HG02852 (cell line): ENCODE results near the gene RIPK3.
A peak's percentile ranks its signal among the peaks of the same experiment; 100 is the strongest.
"Not testable (repeated sequence)": the region's sequence is repeated elsewhere in the genome, so short reads cannot be mapped to it uniquely, and the experiment has no call there.

Experiments used
- ATAC-seq: cut with Tn5 transposase; IDR thresholded peaks from one replicate; pipeline ENCODE4 v1.9.1; 2021; ENCODE audit warnings: mild to moderate bottlenecking, moderate library complexity; ENCODE audit not compliant: unreplicated experiment

Gene RIPK3

GRCh38 chr14:24348186-24348585 lies 8.4 kb upstream of the RIPK3 start:
- ATAC-seq, result no peak

- no peak for ATAC-seq
These were observed 7.3 kb upstream of the RIPK3 start for GRCh38 chr14:24347134-24347533.

GRCh38 chr14:24343795-24344660 lies 4.2 kb upstream of the RIPK3 start:
- ATAC-seq, result no peak

DNA sequence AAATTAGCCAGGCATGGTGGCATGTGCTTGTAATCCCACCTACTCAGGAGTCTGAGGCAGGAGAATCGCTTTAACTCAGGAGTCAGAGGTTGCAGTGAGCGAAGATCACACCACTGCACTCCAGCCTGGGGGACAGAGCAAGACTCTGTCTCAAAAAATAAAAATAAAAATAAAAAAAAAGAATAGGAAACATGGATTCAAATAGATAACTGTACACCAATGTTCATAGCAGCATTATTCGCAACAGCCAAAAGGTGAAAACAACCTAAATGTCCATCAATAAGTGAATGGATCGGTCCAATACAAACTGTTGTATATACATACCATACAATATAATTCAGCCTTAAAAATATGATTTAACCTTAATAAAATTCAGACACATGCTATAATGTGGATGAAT lies 3.1 kb upstream of the RIPK3 start:
- ATAC-seq, result no peak

GRCh38 chr14:24340606-24341005 lies 815 bp upstream of the RIPK3 start:
- no peak for ATAC-seq

- ATAC-seq, result no peak
These were observed 948 bp downstream of the RIPK3 start for GRCh38 chr14:24338843-24339242.

DNA sequence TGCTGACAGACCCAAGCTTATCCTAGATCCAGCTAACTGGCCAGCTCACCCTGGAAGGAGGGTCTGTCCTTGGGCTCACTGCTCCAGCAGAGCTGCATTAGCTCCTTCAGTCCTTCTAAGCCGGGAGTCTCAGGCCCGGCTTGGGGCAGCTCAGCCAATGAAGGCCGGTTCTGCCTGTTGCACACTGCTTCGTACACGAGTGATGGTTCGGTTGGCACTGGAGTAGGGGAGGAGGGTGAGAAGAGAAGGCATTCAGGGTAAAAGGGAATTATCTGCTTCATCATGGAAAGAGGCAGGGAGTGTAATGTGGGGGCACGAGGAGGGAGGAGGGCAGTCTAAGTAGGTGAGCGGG lies 2.0 kb downstream of the RIPK3 start:
- no peak for ATAC-seq

DNA sequence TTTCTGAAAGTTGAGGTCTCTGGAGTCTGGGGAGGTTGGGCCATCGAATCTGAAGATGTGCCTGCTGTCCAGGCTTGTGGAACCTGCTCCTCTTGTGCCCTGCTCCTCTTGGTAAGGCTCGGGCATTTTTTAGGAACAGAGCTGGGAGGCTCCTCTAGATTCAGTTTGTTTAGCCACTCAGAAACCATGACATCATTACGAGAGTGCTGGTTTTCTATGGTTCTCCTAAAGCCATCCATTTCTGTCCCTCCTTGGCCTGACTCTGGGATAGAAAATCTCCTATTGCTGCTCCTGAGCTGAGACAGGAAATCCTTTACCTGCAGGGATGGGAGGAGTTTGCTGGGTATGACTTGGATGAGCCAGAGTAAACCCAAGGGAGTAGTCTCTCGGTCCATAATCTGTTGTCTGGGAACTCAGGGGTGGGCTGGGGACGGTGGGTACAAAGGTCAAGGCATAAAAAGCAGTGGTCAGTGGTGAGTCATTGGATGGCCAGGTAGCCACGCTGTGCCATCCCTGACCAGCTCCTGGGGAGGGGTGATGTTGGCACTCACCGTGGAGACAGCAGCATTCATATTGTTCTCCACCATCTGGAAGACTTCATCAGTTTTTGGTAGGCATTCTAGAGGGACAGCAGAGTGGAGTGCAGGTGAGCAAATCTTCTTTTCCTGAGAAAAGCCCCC lies 2.5 kb downstream of the RIPK3 start:
- no peak for ATAC-seq

- no peak for ATAC-seq
These were observed 4.2 kb downstream of the RIPK3 start for GRCh38 chr14:24335461-24336171.

- ATAC-seq, result no peak
These were observed 5.1 kb downstream of the RIPK3 start, which contains the start of gene ADCY4 for GRCh38 chr14:24334431-24335291. Gene ADCY4 (minus strand): TSS chr14:24335071. CDS start chr14:24334652, 419 bp downstream.

DNA sequence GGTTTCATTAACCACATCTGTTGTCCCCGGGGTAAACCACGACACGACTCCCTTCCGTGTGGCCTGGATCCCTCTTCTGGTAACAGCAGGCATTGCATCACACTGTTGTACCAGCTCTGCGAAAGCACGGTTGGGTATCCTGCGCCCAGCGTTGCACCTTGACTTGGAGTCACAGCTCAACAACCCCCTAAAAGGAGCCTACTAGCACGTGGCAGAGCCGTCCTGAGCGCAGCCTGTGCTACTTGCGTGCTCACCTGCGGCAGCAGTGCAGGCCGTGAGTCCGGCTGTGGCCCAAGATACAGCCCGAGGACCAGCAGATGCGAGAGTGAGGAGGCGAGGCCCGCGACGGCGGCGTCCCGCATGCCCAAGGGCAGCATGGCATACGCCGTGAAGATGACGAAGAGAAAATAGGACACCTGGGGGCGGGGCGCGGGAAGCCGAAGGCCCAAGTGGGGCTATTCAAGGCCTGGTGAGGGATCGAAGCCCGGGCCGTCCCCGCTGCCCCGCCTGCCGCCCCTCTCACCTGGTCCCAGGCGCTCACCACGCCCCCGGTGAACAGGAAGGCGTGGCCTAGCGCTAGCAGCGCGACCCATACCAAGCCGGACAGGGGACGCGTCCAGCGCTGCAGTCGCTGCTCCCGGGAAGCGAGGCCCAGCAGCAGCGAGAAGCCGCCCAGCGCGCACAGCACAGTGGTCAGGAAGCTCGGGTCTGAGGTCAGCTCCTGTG lies 7.4 kb downstream of the RIPK3 start:
- peak; percentile 80 for ATAC-seq

DNA sequence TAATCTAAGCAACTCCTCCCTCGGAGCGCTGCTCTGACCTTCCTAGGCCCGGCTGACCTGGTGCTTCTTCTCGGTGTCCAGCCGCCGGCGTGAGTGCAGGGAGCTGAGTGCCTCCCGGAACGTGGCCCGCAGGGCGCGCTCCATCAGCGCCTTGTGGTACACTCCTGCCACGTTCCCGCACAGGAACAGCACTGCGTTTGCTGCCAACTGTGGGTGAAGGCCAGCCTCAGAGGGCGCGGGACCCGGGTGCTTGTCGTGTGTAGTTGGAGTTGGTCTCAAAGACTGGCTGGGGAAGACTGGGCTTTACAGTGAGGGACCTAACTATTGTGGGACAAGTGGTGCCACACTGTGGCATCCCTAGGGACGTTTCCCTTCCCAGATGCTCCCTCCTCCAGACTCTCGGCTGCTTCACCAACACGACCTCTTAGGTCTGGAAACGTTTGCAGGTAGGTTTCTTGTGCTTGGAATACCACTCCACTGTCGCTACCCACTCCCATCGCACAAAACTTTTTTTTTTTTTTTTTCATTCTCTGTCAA lies 8.0 kb downstream of the RIPK3 start:
- ATAC-seq, result no peak

- no peak for ATAC-seq
These were observed 8.7 kb downstream of the RIPK3 start for GRCh38 chr14:24330973-24331674.

GRCh38 chr14:24329736-24330135 lies 10.1 kb downstream of the RIPK3 start:
- no peak for ATAC-seq

- ATAC-seq, result no peak
These were observed 10.6 kb downstream of the RIPK3 start for GRCh38 chr14:24329073-24329663.

GRCh38 chr14:24327914-24328313 lies 11.9 kb downstream of the RIPK3 start:
- ATAC-seq, result not testable (repeated sequence)

GRCh38 chr14:24327303-24327702 lies 12.5 kb downstream of the RIPK3 start:
- ATAC-seq, result no peak

GRCh38 chr14:24325963-24326362 lies 13.8 kb downstream of the RIPK3 start:
- no peak for ATAC-seq

DNA sequence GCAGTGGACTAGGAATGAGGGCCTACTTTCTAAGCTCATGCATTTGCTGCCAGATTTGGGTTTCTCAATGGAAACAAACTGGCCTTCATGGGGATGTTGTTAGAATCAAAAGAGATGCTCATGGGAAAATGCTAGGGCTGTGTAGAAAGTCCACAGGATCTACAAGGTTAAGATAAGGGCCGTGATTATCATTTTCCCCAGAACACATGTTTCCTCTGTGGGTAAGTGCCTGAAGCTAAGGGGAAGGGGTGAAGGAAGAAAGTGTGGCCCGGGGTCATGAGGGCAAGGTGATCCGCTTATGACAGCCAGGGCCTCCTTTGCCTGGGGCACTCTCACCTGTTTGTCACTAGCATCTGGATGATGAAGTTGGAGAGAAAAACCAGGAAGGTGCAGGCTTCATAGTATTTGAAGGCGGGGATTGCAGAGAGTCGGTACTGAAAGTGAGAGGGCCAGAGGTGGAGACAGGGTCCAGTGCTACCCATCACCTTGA lies 14.7 kb downstream of the RIPK3 start:
- no peak for ATAC-seq
